CD4-positive, alpha-beta memory T cell (primary cell): ENCODE data around the gene METTL27. TPM values are rescaled to one million over a fixed set of nuclear protein-coding genes. Genes with fewer than 3 reads are reported as not detected.
"Not testable (repeated sequence)": the region's sequence is repeated elsewhere in the genome, so short reads cannot be mapped to it uniquely, and the experiment has no call there.

ENCODE experiments used
- CTCF ChIA-PET: fragments of 350-600 bp; sonication (Branson Sonifier 250); formaldehyde crosslinking; loops from one replicate; lab custom pipeline; 2021; ENCODE audit warnings: inconsistent platforms; ENCODE audit not compliant: partially characterized antibody; lab: Charles Lee
- POLR2A ChIA-PET: fragments of 350-600 bp; sonication (Branson Sonifier 250); formaldehyde crosslinking; loops from one replicate; lab custom pipeline; 2021; ENCODE audit not compliant: partially characterized antibody; lab: Charles Lee
- DNase-seq, 5 donors: peaks; one replicate each; pipeline versions ENCODE4 v3.0.0 to v3.0.0-alpha.2; 2020 to 2022; ENCODE audit warnings: mixed read lengths in 1 of 5
- H3K27ac ChIP-seq: one replicate; pipeline ENCODE4 v1.7.0; 2013; ENCODE audit warnings: low read depth, low read length
- H3K27me3 ChIP-seq: 2 replicates; pipeline ENCODE4 v1.7.0; 2013; ENCODE audit warnings: mild to moderate bottlenecking, low read length, moderate library complexity; ENCODE audit not compliant: insufficient read depth
- H3K36me3 ChIP-seq: 2 replicates; pipeline ENCODE4 v1.7.0; 2013; ENCODE audit warnings: mild to moderate bottlenecking, low read length, moderate library complexity; ENCODE audit not compliant: insufficient read depth
- H3K4me1 ChIP-seq: 2 replicates; pipeline ENCODE4 v1.7.0; 2013; ENCODE audit warnings: mild to moderate bottlenecking, low read length, moderate library complexity; ENCODE audit not compliant: insufficient read depth
- H3K4me3 ChIP-seq, 2 donors: one replicate each; pipeline ENCODE4 v1.7.0; 2013; ENCODE audit warnings: low read length in 2 of 2, mild to moderate bottlenecking in 1 of 2
- H3K9me3 ChIP-seq, 2 donors: one replicate each; pipeline ENCODE4 v1.7.0; 2013; ENCODE audit warnings: low read length in 2 of 2, control low read depth in 1 of 2; ENCODE audit not compliant: control insufficient read depth in 1 of 2
- H3K27ac Mint-ChIP-seq, 7 donors: one replicate each; pipeline ENCODE4 v1.8.0; 2020 to 2021; ENCODE audit warnings: mixed read lengths in 7 of 7, mild to moderate bottlenecking in 6 of 7, inconsistent platforms in 3 of 7, moderate library complexity in 3 of 7
- H3K27me3 Mint-ChIP-seq, 2 donors: one replicate each; pipeline ENCODE4 v1.8.0; 2020 to 2021; ENCODE audit warnings: mixed read lengths in 2 of 2
- H3K36me3 Mint-ChIP-seq, 2 donors: one replicate each; pipeline ENCODE4 v1.8.0; 2020 to 2021; ENCODE audit warnings: mixed read lengths in 2 of 2, inconsistent platforms in 1 of 2, mild to moderate bottlenecking in 1 of 2
- H3K4me1 Mint-ChIP-seq, 4 donors: one replicate each; pipeline ENCODE4 v1.8.0; 2020 to 2021; ENCODE audit warnings: mixed read lengths in 4 of 4, mild to moderate bottlenecking in 1 of 4
- H3K4me3 Mint-ChIP-seq, 8 donors: one replicate each; pipeline ENCODE4 v1.8.0; 2020 to 2021; ENCODE audit warnings: mixed read lengths in 8 of 8, mild to moderate bottlenecking in 7 of 8, moderate library complexity in 6 of 8, inconsistent platforms in 3 of 8
- H3K9me3 Mint-ChIP-seq, 8 donors: one replicate each; pipeline ENCODE4 v1.8.0; 2020 to 2021; ENCODE audit warnings: mixed read lengths in 8 of 8, mild to moderate bottlenecking in 5 of 8, inconsistent platforms in 3 of 8, moderate library complexity in 1 of 8
- intact Hi-C: fragments of 100-400 bp; cut with micrococcal nuclease; formaldehyde crosslinking; loops from one replicate; pipeline ENCODE4 v1.15.1; 2023
- polyA plus RNA-seq, 2 donors: library from polyadenylated mRNA; unstranded; fragments of 300-500 nt; fragmentation: Illumina TruSeq; gene quantifications; one replicate each; pipeline ENCODE4 v1.2.3, GENCODE V29; 2021
- total RNA-seq, 2 experiments: library from RNA; stranded (reverse); gene quantifications; one replicate each; pipeline ENCODE4 v1.2.3, GENCODE V29; 2021

METTL27 gene
- total and polyA plus RNA-seq, 4 experiments from 2014 or later, result 0.49 to 7.6 (median 6.1) TPM; not detected in 1

DNA sequence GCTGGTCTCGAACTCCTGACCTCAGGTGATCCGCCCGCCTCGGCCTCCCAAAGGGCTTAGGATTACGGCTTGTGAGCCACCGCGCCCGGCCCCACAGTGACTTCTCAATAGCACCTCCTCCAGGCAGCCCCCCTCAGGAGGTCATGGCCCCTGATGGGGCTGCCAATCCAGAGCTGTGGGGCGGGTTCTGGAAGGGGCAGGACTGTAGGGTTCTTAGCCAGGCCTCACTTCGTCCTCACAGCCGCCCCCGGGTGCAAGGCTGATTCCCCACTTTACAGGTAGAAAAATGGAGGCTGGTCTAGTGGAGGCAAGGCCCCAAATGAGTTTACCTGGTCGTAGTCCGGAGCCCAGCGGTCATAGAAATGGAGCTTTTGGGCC, 638 bp downstream of the METTL27 start:
- H3K9me3 ChIP-seq, result no peaks in the 10 kb centered on the region
- no peaks in the 10 kb centered on the region for H3K36me3 ChIP-seq
- ChIA-PET CTCF (interaction anchor here (1.1 kb wide), 1 partner anchor 8 kb away, joined by 4 read pairs; no protein-coding TSS in a partner anchor), POLR2A (interaction anchor here (0.6 to 2.3 kb wide), 3 partner anchors 9 to 412 kb away, joined by 3 to 12 read pairs (median 8); no protein-coding TSS in a partner anchor)
- Mint-ChIP-seq H3K27ac (no peak overlapping the region), H3K36me3 (no peaks in the 10 kb centered on the region), H3K9me3 (peaks cover 0 to 4% (median 0%) of the 10 kb centered on the region in 8 donors), H3K4me1 (peaks cover 0 to 16% (median 8%) of the 10 kb centered on the region in 4 donors), H3K4me3 (peak overlapping the region; percentile 86 to 91 (median 88)), H3K27me3 (peaks cover 0 to 2% of the 10 kb centered on the region in 2 donors)
- intact Hi-C loops, result loop anchor here (1.0 kb wide), 1 partner anchor 102 kb away; no protein-coding TSS in a partner anchor
- DNase-seq, result no peak
- H3K4me3 ChIP-seq, result peak overlapping the region in 1 of 2 donors; percentile 72
- H3K27me3 ChIP-seq, result no peaks in the 10 kb centered on the region
- peaks cover 6% of the 10 kb centered on the region for H3K4me1 ChIP-seq
- H3K27ac ChIP-seq, result peak overlapping the region; percentile 22

DNA sequence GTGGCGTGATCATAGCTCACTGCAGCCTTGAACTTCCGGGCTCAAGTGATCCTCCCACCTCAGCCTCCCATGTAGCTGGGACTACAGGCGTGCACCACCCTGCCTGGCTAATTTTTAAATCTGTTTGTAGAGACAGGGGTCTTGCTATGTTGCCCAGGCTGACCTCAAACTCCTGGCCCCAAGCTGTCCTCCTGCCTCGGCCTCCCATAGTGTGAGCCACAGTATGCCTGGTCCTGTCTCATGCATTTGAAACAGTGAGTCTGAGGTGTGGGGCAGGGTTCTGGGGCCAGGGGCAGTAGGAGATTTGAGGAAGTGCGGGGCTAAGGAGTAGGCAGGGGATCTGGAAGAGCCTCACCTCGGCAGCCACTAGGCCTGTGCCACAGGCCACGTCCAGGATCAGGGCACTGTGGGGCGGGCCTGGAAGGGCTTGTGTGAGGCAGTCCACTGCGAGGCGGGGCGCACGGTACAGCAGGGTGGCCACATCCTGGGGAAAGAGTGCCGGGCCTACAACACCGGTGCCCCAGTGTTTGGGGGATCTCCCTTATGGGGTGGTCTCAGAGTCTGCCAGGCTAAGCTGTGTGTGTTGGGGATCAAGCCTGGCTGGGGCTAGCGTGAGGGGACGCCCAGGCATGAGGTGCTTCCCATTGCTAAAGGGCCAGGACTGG, 1.5 kb downstream of the METTL27 start:
- Mint-ChIP-seq H3K4me3 (peak overlapping the region in 3 of 8 donors; percentile 24 to 59 (median 54)), H3K36me3 (no peaks in the 10 kb centered on the region), H3K27me3 (no peaks in the 10 kb centered on the region), H3K4me1 (peaks cover 0 to 16% (median 8%) of the 10 kb centered on the region in 4 donors), H3K9me3 (peaks cover 0 to 4% (median 0%) of the 10 kb centered on the region in 8 donors), H3K27ac (no peak overlapping the region)
- Histone ChIP-seq H3K4me3 (no peak overlapping the region), H3K27me3 (no peaks in the 10 kb centered on the region), H3K27ac (no peak overlapping the region), H3K9me3 (no peaks in the 10 kb centered on the region), H3K4me1 (peaks cover 6% of the 10 kb centered on the region), H3K36me3 (no peaks in the 10 kb centered on the region)
- ChIA-PET CTCF (interaction anchor here (1.0 kb wide), 1 partner anchor 14 kb away, joined by 4 read pairs; no protein-coding TSS in a partner anchor), POLR2A (interaction anchor here (2.3 kb wide), 1 partner anchor 8 kb away, joined by 8 read pairs; no protein-coding TSS in a partner anchor)
- DNase-seq, result no peak
- intact Hi-C loops, result no loop called here

DNA sequence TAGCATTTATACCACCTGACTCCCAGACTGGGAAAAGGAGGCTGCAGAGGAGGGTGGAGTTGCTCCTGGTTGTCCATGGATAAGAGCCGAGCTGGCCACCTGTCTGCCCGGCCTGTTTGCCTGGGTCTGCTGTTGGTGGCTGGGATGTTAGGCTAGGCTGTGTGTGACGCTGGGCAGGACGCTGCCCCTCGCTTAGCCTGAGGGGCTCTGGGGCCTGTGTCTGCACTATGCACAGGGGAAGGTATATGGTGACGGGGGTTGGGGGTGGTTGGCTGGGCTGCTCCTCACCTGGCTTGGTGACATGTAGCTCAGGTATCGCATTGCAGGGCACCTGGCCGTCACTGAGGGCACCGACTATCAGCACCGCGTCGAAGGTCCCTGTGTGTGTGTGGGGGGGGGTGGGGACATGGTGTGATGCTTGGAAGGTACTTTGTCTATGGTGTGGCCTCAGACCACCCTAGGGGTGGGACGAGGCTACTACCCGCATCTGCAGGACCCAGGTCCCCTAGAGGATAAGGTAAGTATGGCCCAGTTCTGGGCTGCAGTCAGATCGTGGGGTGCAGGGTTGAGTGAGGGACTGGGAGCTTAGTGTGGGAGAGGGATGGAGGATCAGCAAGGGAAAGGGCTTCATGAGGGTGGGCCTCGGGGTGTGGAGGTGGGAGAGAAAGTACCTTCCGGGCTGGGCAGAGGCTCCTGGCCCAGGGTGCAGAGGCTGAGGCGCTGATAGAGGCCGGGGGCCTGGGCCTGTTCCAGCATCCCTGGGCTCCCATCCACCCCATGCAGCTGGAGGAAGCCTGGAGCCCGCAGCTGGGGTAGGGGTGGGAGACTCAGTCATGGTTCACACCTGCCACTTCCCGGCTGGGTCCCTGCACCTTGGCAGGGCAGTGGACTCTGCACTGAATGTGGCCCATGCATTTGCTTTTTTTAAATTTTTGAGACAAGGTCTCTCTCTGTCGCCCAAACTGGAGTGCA, 2.3 kb downstream of the METTL27 start:
- Histone ChIP-seq H3K27ac (no peak overlapping the region), H3K36me3 (no peaks in the 10 kb centered on the region), H3K4me1 (peaks cover 6% of the 10 kb centered on the region), H3K27me3 (no peaks in the 10 kb centered on the region), H3K9me3 (no peaks in the 10 kb centered on the region), H3K4me3 (no peak overlapping the region)
- Mint-ChIP-seq H3K36me3 (no peaks in the 10 kb centered on the region), H3K9me3 (peaks cover 0 to 4% (median 0%) of the 10 kb centered on the region in 8 donors), H3K4me3 (peak overlapping the region in 2 of 8 donors; percentile 44 to 71), H3K4me1 (peaks cover 0 to 16% (median 8%) of the 10 kb centered on the region in 4 donors), H3K27me3 (no peaks in the 10 kb centered on the region), H3K27ac (peak overlapping the region in 3 of 7 donors; percentile 30 to 85 (median 69))
- intact Hi-C loops, result no loop called here
- ChIA-PET CTCF (interaction anchor here (1.0 kb wide), 1 partner anchor 15 kb away, joined by 4 read pairs; no protein-coding TSS in a partner anchor), POLR2A (no interaction called here)
- DNase-seq, result no peak

DNA sequence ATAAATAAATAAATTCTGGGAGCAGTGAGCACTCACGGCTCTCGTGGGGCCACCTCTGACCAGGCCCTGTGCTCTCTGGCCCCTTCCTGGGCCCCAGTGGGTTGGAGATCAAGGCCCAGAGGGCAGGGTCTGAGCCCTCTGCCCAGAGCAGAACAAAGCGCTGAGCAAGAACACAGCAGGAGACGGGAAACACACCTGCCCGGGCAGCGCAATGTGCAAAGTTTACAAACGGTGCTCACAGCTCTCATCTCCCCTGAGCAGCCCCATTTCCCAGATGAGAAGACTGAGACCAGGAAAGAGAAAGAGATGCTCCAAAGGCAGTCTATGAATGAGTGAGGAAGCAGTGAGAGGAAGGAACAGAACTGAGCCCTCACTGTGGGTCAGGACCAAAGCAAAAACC, 3.0 kb downstream of the METTL27 start:
- no peak for DNase-seq
- no peaks in the 10 kb centered on the region for H3K9me3 ChIP-seq
- Mint-ChIP-seq H3K4me1 (peaks cover 0 to 16% (median 7%) of the 10 kb centered on the region in 4 donors), H3K27me3 (no peaks in the 10 kb centered on the region), H3K9me3 (peaks cover 0 to 4% (median 0%) of the 10 kb centered on the region in 8 donors), H3K27ac (no peak overlapping the region), H3K36me3 (no peaks in the 10 kb centered on the region), H3K4me3 (peak overlapping the region in 1 of 8 donors; percentile 71)
- H3K27me3 ChIP-seq, result no peaks in the 10 kb centered on the region
- intact Hi-C loops, result no loop called here
- H3K27ac ChIP-seq, result no peak overlapping the region
- no peak overlapping the region for H3K4me3 ChIP-seq
- CTCF ChIA-PET, result no interaction called here
- POLR2A ChIA-PET, result interaction anchor here (0.7 kb wide), 1 partner anchor 13 kb away, joined by 3 read pairs; no protein-coding TSS in a partner anchor
- H3K36me3 ChIP-seq, result no peaks in the 10 kb centered on the region
- H3K4me1 ChIP-seq, result peaks cover 6% of the 10 kb centered on the region

DNA sequence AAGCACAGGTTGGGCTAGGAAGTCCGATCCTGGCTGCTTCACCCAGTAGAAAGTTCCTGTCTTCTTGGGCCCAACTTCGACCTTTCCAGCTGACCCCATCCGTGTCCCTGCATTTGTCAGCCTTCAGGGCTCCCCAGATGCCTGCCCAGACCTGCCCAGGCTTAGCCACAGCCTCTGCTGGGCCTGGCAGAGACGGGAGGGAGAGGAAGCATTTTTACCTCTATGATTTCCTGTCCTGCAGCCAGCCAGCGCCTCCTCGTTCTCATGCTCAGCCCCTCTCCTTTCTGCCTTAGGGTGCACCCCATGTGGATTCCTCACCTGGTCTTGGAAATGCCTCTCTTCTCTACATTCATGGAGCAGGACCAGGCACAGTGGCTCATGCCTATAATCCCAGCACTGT, 3.7 kb downstream of the METTL27 start:
- H3K4me3 ChIP-seq, result no peak overlapping the region

DNA sequence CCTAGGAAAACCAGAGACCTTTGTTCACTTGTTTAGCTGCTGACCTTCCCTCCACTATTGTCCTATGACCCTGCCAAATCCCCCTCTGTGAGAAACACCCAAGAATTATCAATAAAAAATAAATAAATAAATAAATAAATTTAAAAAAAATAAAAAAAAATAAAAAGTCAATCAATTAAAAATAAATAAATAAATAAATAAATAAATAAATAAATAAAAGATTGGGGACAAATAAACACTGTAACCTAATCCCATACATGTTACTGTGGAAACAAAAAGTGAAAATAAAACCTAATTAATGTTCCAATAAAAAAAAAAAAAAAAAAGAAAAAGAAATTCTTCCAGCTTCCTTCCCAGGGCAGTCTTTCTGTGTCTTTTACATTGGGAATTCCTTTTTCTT, 5.1 kb downstream of the METTL27 start:
- H3K4me1 ChIP-seq, H3K27me3 Mint-ChIP-seq, H3K27ac ChIP-seq, H3K9me3 Mint-ChIP-seq, H3K36me3 ChIP-seq, H3K36me3 Mint-ChIP-seq, POLR2A ChIA-PET, H3K4me1 Mint-ChIP-seq, intact Hi-C loops, H3K9me3 ChIP-seq, H3K27me3 ChIP-seq, H3K4me3 Mint-ChIP-seq, H3K4me3 ChIP-seq, DNase-seq: not testable (repeated sequence)
- CTCF ChIA-PET, result interaction anchor here (0.7 to 1.1 kb wide), 2 partner anchors 11 to 25 kb away, joined by 3 to 4 read pairs; no protein-coding TSS in a partner anchor
- peak overlapping the region in 1 of 7 donors; percentile 72 for H3K27ac Mint-ChIP-seq

More for the DNA sequence above, 3.7 kb downstream of the METTL27 start:
- Histone ChIP-seq H3K27me3 (no peaks in the 10 kb centered on the region), H3K9me3 (no peaks in the 10 kb centered on the region), H3K4me1 (peaks cover 6% of the 10 kb centered on the region), H3K27ac (no peak overlapping the region), H3K36me3 (no peaks in the 10 kb centered on the region)
- Mint-ChIP-seq H3K4me3 (peak overlapping the region in 1 of 8 donors; percentile 46), H3K9me3 (peaks cover 0 to 4% (median 0%) of the 10 kb centered on the region in 8 donors), H3K27me3 (no peaks in the 10 kb centered on the region), H3K36me3 (no peaks in the 10 kb centered on the region), H3K4me1 (peaks cover 0 to 10% (median 5%) of the 10 kb centered on the region in 4 donors), H3K27ac (no peak overlapping the region)
- DNase-seq, result no peak
- intact Hi-C loops, result no loop called here
- POLR2A ChIA-PET, result interaction anchor here (0.7 kb wide), 1 partner anchor 12 kb away, joined by 3 read pairs; no protein-coding TSS in a partner anchor
- CTCF ChIA-PET, result no interaction called here
